Right cardiac atrium (tissue), 5 donors: ENCODE data around the gene SBNO2. TPM values are rescaled to one million over a fixed set of nuclear protein-coding genes. Genes with fewer than 3 reads are reported as not detected.

Experiments
- ATAC-seq, 2 donors: fragments of 200-7000 bp; cut with Tn5 transposase; one replicate each; pipeline versions ENCODE4 v1.8.0 to v1.9.1; 2020; ENCODE audit warnings: moderate library complexity in 2 of 2, mild to moderate bottlenecking in 1 of 2
- DNase-seq, 3 donors: peaks; one replicate each; pipeline ENCODE4 v3.0.0-alpha.2; 2020
- H3K27ac ChIP-seq: one replicate; pipeline ENCODE4 v1.5.1; 2013; ENCODE audit warnings: mild to moderate bottlenecking, low read length, control low read depth, moderate library complexity
- H3K27me3 ChIP-seq: one replicate; pipeline ENCODE4 v1.6.1; 2013; ENCODE audit not compliant: control insufficient read depth, insufficient read depth
- H3K4me1 ChIP-seq: one replicate; pipeline ENCODE4 v1.6.1; 2013; ENCODE audit warnings: low read length; ENCODE audit not compliant: control insufficient read depth, insufficient read depth
- H3K4me3 ChIP-seq: one replicate; pipeline ENCODE4 v1.5.1; 2013; ENCODE audit warnings: low read length, control low read depth
- H3K9me3 ChIP-seq: one replicate; pipeline ENCODE4 v1.6.1; 2013; ENCODE audit warnings: low read length; ENCODE audit not compliant: control insufficient read depth
- WGBS: extraction: QIAGEN DNeasy Blood & Tissue Kit; methylation state at CpG from one replicate; pipeline ENCODE4 v1.1.7; 2013; 5-methylcytosine and 5-hydroxymethylcytosine counted together
- intact Hi-C, 4 donors: fragments of 100-400 bp; cut with DNase I; formaldehyde crosslinking; loops; one replicate each; pipeline versions ENCODE4 v1.11.0 to v1.14.0; 2022 to 2023
- polyA plus RNA-seq: library from polyadenylated mRNA; stranded (reverse); fragments of 200-250 nt; gene quantifications from one replicate; pipeline ENCODE4 v1.2.3, GENCODE V29; 2013
- total RNA-seq, 4 donors: library from RNA; stranded (reverse); fragmentation: NEBNext Ultra II Directional; extraction: Animal tissue kit (Norgen Biotek cat#: 25700); gene quantifications; one replicate each; pipeline ENCODE4 v1.2.1, GENCODE V29; 2021
- donor health status: healthy with polysubstance abuse.
- donor health status: DM: no; HTN: yes; CAD: no.
- donor health status: DM: no; HTN: no; CAD: no.
- donor health status: DM: no; HTN: yes; CAD: no; lungs with severe emphysema.
- donor health status: DM: yes; HTN: yes; CAD: no.

The SBNO2 gene
- total and polyA plus RNA-seq, 5 donors = 13.4 to 44.5 (median 20.3) TPM

DNA sequence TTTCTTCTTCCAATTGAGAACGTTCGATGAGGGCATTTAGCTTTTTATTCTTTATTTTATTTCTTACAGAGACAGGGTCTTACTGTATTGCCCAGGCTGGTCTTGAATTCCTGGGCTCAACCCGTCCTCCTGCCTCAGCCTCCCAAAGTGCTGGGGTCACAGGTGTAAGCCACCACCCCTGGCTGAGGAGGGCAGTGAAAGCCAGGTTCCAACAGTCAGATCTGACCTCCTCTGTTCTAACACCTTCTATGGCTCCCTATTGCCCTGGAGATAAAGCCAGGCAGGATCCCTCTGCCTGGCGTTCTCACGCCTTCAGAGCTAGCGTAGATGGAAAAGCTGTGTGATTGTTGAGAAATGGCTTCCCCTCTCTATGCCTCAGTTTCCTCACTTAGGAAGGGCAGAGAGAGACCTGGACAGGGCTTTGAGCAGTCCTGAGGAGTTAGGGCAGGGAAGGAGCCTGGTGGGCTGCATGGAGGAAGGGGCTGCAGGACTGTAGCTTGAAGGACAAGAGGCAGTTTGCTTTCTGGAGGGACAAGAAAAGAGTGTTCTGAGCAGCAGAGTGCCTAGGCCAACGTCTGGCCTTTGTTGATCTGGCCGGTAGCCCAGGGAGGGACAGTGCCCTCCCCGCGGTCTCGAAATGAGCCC is 101.6 kb downstream of the SBNO2 start:
- Histone ChIP-seq H3K4me1 (no peaks in the 10 kb centered on the region), H3K4me3 (no peak overlapping the region), H3K27me3 (no peaks in the 10 kb centered on the region), H3K27ac (no peak overlapping the region), H3K9me3 (no peaks in the 10 kb centered on the region)
- ATAC-seq = no peak
- 85% methylated on average over 11 of the region's 11 CpGs for WGBS
- intact Hi-C loops = no loop called here
- DNase-seq = peak in 1 of 3 donors; percentile 5

DNA sequence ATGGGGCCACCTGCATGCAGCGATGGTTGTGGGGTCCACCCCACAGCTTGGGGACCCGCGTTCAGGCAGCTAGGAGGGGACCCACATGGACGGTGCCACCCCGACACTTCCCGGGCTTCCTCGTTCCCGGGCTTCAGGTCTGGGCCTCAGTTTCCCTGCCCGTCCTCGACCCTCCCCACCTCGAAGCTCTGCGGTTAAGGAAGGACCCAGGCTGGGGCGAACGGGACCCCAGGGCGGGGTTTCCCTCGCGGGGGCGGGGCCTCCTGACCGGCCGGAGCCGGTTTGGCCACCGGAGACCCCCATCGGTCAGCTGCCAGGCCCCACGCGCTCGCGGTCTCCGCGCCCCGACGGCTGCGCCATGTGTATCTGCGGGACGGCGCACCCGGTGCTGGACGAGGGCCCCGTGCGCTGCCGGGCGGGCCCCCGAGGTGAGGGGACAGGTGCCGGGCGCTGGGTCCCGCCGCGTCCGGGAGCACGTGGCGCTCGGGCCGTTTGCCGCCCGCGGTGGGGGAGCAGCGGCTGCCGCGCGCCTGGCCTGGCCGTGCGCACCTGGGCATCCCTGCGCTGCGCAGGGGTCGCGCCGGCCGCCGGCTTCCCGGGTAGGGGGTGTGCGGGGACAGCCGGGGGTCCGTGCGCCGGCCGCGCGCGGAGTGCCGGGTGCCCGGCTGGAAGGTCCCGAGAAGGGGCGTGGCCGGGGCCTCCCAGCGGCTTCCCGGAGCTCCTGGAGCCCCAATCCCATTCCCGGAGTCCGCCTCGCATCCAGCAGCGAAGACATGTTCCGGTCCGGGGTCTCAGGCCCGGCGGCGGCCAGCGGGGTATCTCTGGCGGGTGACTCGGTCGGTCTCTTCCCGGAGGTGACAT is 102.9 kb downstream of the SBNO2 start:
- intact Hi-C loops = no loop called here

DNA sequence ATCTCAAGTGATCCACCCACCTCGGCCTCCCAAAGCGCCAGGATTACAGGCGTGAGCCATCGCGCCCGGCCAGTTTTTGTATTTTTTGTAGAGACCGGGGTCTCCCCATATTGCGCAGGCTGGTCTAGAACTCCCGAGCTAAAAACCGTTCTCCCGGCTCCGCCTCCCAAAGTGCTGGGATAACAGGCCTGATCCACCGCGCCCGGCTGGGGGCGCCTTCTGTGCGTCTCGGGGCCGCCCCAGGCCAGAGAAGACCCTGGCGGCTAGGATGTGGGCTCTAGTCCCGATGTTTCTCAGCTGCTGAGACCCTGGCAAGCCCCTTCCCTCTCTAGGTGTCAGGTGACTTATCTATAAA is 103.5 kb downstream of the SBNO2 start:
- DNase-seq (peak in 1 of 3 donors; percentile 39), ATAC-seq (no peak)
- H3K9me3 ChIP-seq = no peaks in the 10 kb centered on the region
- H3K27me3 ChIP-seq = no peaks in the 10 kb centered on the region
- WGBS = 18% methylated on average over 21 of the region's 21 CpGs
- intact Hi-C loops = no loop called here
- H3K27ac ChIP-seq = no peak overlapping the region
- no peak overlapping the region for H3K4me3 ChIP-seq
- no peaks in the 10 kb centered on the region for H3K4me1 ChIP-seq

More for the DNA sequence above, 102.9 kb downstream of the SBNO2 start:
- ATAC-seq (no peak), DNase-seq (peak; percentile 26 to 67 (median 64))
- WGBS = 16% methylated on average over 99 of the region's 99 CpGs
- Histone ChIP-seq H3K4me3 (no peak overlapping the region), H3K9me3 (no peaks in the 10 kb centered on the region), H3K27ac (no peak overlapping the region), H3K4me1 (no peaks in the 10 kb centered on the region), H3K27me3 (no peaks in the 10 kb centered on the region)

DNA sequence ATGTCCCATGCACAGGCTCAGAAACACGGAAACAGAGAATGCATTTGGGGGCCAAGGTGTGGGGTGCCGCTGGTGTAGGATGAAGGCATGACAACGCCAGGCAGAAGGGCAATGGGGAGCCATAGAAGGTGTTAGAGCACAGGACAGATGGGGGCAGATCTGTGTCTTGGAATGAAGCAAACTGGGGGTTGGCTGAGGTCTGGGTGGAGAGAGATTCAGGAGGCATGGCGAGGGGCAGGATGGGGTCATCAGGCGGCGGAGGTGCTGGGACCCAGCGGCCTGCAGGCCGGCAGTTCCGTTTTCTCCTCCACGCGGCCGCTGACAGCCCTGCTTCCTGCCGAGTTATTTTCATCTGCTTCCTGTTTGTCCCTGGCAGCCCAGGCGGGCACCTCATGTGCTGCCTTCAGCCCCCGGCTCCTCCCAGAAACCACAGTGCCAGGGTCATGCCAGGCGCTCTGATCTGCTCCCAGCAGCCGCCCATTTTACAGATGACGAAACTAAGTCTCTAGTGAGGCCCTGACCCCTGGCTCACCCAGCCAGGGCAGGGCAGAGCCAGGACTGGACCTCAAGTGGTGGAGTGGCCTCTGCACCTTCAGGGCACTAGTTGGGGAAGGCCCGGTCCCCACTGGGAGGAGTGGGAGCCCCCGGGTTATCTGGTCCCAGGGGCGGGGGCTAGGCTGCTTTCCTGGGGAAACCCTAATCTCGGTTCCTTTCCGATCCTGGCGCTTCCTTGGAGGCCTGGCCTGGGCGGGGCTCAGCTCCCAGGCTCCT is 104.9 kb downstream of the SBNO2 start:
- H3K4me3 ChIP-seq = no peak overlapping the region
- H3K4me1 ChIP-seq = no peaks in the 10 kb centered on the region
- DNase-seq = peak; percentile 77 to 90 (median 89)
- intact Hi-C loops = no loop called here
- no peak overlapping the region for H3K27ac ChIP-seq
- no peaks in the 10 kb centered on the region for H3K27me3 ChIP-seq
- no peaks in the 10 kb centered on the region for H3K9me3 ChIP-seq
- WGBS = 41% methylated on average over 25 of the region's 25 CpGs
- ATAC-seq = peak; percentile 44 to 70

DNA sequence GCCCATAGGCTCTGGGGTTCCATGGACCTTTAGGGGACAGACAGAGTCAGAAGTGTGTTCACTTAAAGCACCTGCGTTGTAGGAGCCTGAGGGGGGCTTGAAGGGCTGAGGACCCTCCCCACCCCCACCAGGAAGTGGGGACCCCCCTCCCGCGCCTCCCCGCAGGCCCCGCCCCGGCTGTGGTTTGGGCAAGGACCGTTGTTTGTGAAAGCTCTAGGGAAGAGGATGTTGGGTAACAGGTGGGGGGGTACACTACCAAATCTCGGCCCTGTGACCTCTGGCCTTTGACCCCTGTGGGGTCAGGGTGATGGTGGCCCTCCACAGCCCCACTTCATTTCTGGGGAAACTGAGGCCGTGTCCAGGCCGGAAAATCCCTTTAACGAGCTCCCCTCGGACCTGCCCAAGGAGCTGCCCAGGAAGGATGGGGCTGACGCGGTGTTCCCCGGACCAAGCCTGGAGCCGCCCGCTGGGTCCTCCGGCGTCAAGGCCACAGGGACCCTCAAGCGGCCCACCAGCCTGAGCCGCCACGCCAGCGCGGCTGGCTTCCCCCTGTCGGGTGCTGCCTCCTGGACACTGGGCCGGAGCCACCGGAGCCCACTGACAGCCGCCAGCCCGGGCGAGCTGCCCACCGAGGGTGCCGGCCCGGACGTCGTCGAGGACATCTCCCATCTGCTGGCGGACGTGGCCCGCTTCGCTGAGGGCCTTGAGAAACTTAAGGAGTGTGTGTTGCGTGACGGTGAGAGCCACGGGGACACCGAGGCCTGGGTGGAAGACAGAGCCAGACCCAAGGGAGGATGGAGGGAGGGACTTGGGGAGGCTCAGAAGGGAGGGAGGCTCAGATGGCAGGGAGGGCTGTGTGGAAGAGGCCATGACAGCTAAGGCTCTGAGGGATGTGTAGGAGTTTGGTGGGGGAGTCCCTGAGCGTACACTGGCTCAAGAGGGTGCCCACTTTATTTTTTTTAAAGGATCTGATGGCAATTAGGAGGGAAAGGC is 105.8 kb downstream of the SBNO2 start:
- no peaks in the 10 kb centered on the region for H3K9me3 ChIP-seq
- ATAC-seq (peak in 1 of 2 donors; percentile 6), DNase-seq (peak; percentile 51 to 84 (median 83))
- H3K4me1 ChIP-seq = no peaks in the 10 kb centered on the region
- no peak overlapping the region for H3K27ac ChIP-seq
- WGBS = 67% methylated on average over 45 of the region's 45 CpGs
- intact Hi-C loops = no loop called here
- H3K27me3 ChIP-seq = no peaks in the 10 kb centered on the region
- peak overlapping the region; percentile 48 for H3K4me3 ChIP-seq

DNA sequence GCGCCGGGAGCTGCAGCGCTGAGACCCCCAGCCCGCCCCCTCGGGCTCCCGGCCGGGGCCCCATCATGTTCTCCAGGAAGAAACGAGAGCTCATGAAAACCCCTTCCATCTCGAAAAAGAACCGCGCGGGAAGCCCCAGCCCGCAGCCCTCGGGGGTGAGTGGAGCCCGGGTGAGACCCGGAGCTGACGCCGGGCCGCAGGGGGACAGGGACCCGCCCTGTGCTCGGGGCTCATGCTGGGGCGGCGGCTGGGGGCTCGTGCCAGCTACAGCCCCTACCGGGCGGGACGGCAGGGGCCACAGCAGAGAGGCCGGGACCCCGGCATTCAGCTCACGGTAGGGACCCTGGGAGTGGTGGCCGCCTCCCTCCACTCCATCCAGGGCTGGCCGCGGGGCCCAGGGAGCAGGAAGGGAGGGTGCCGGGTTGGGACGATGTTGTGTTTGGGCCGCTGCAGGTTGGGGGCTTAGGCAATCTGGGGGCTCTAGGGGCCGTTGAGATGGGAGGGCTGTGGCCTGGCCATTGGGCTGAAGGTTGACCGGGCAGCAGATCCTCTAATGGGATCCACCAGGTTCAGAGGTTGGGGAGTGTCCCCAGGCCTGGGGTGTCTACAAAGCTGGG is 106.6 kb downstream of the SBNO2 start:
- DNase-seq (peak; percentile 12 to 64 (median 61)), ATAC-seq (peak in 1 of 2 donors; percentile 3)
- Histone ChIP-seq H3K4me3 (peak overlapping the region; percentile 48), H3K27me3 (no peaks in the 10 kb centered on the region), H3K9me3 (no peaks in the 10 kb centered on the region), H3K4me1 (no peaks in the 10 kb centered on the region), H3K27ac (no peak overlapping the region)
- WGBS = 5% methylated on average over 38 of the region's 38 CpGs
- intact Hi-C loops = no loop called here

DNA sequence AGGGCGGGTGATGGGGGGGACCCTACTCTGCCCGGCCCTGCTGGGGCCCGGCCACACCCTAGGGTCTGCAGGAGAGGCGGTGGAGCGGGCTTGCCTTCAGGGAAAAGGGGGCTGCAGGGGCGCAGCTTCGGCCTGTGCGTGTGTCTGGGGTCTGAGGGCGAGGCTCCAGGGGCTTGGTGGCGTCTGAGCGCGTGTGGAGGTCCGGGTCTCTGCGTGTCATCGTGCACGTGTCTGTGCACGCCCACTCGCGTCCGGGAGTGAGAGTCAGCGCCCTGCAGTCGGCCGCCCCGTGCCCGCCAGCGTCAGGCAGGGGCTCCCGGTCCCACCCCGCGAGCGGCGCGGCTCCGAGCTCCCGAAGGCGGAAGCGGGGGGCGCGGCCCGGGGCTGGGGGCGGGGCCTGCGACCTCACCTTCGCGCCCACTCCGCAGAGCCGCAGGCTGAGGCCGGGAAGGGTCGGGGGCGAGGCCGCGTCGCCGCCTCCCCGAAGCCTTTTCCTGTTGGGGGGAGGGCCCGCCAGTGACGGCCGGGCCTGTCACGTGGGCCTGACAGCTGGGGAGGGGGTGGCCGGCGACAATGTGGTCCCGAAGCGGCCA is 107.2 kb downstream of the SBNO2 start, which contains the start of gene ARHGAP45:
Gene ARHGAP45 (plus strand): TSS at position 420 of the 593 bp plus-strand sequence. CDS start 239 bp downstream, outside the sequence.
- ATAC-seq (peak; percentile 1 to 8), DNase-seq (peak; percentile 42 to 84 (median 83))
- Histone ChIP-seq H3K27ac (no peak within 1 kb of the TSS), H3K4me1 (no peaks in the 10 kb centered on the region), H3K4me3 (peak within 1 kb of the TSS; percentile 48), H3K27me3 (no peaks in the 10 kb centered on the region), H3K9me3 (no peaks in the 10 kb centered on the region)
- intact Hi-C loops = no loop called here
- WGBS = 4% methylated on average over 61 of the region's 61 CpGs

DNA sequence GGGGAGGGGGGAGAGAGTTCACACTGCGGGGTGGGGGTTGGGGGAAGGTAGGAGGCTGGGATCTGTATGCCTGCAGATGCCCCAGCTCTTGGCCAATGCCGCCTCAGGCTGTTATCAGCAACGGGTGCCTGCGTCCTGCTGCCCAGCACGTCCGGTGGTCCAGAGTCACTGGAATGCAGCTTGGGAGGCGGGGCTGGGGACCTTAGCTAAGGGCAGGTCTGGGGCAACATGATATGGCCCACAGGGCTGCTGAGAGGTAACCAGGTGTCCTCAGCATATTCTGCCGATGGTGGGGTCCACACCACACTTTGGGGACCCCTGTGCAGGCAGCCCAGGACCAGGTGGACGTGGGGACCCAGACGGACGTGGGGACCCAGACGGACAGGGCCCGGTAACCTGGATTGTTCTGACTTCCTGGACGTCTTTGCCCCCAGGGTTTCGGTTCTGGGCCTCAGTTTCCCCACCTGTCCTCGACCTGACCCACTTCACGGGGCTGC is 107.8 kb downstream of the SBNO2 start:
- Histone ChIP-seq H3K27ac (no peak overlapping the region), H3K4me3 (no peak overlapping the region), H3K9me3 (no peaks in the 10 kb centered on the region), H3K27me3 (no peaks in the 10 kb centered on the region), H3K4me1 (no peaks in the 10 kb centered on the region)
- ATAC-seq = no peak
- DNase-seq = peak in 2 of 3 donors; percentile 55 to 60
- 27% methylated on average over 17 of the region's 17 CpGs for WGBS
- intact Hi-C loops = no loop called here

DNA sequence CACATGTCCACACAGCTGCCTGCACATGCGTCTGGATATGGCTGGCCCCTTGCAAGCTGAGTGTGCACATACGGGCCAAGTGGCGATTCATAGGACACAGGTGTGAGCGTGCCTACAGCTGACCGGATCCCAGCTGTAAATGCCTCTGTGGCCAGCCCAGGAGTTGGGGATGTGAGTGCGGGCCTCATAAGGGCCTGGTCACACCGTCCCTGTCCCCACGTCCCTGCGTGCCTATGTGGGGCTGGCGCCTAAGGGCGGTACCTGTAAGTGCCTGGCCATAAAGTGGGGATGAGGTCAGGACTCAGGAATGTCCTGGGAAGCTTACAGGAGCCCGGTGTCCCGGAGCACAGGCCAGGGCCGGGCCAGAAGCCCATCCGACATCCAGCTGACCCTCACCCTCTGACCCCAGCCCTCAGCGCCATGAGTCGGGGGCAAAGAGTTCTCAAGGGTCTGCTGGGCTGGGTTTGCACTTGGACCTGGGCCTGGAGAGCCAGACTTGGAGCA is 108.4 kb downstream of the SBNO2 start:
- Histone ChIP-seq H3K4me3 (no peak overlapping the region), H3K4me1 (no peaks in the 10 kb centered on the region), H3K9me3 (no peaks in the 10 kb centered on the region), H3K27ac (no peak overlapping the region), H3K27me3 (no peaks in the 10 kb centered on the region)
- WGBS = 62% methylated on average over 17 of the region's 17 CpGs
- DNase-seq = peak in 1 of 3 donors; percentile 53
- intact Hi-C loops = no loop called here
- no peak for ATAC-seq
